ENCODE results near the gene SRRM4.

- TF ChIP-seq POLR2AphosphoS5 (IDR thresholded peaks at IDR 0.05; ENCODE audit: low read depth, low read length) (no peak), TAF1 (IDR thresholded peaks at IDR 0.05; ENCODE audit: borderline replicate concordance, insufficient read depth, low read length) (no peak), REST (IDR thresholded peaks at IDR 0.05; ENCODE audit: insufficient read depth in 1 of 2, low read depth in 2 of 2, low read length in 2 of 2) (no peak), SIN3A (IDR thresholded peaks at IDR 0.05; ENCODE audit: borderline replicate concordance, insufficient read depth, low read length) (no peak)
Measured at GRCh38 chr12:118959985-118960560, 21.3 kb upstream of the SRRM4 start.
